ENCODE data around the gene F3. TPM values are rescaled to one million over a fixed set of nuclear protein-coding genes. Genes with fewer than 3 reads are reported as not detected.

The F3 gene
- polyA plus RNA-seq, 1 donor (not counting 4 experiments of a cell fraction or from before 2014, with no cell fraction given), result 1,409 TPM

DNA sequence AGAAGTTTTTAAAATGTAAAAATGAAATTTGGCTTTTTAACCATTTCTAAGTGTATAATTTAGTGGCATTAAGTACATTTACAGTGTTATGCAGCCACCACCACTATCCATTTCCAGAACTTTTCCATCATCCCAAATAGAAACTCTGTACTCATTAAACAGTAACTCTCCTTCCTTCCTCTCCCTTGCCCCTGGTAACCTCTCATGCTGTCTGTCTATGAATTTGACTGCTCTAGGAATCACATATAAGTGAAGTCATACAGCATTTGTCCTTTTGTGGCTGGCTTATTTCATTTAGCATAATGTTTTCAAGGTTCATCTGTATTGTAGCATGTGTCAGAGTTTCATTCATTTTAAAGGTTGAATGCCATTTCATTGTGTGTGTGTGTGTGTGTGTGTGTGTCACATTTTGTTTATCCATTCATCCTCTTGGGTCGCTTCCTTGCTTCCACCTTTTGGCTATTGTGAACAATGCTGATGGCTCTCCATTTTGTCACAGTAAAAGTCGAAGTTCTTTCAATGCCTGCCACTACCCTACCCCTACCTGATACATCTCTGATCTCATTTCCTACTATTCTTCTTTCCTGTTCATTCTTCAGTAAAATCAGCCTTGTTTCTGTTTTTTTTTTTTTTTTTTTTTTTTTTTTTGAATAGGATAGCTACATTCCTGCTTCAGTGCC, 45.3 kb downstream of the F3 start:
- no peak overlapping the region for H3K27ac ChIP-seq (ENCODE audit: control insufficient read depth, insufficient read depth, low read length)
- no peak overlapping the region for H3K4me2 ChIP-seq (ENCODE audit: control insufficient read depth, extremely low read depth, insufficient read depth, low read depth, low read length)
- no peaks in the 10 kb centered on the region for H3K9me3 ChIP-seq (ENCODE audit: control insufficient read depth, low read depth, low read length)
- H4K20me1 ChIP-seq (ENCODE audit: control insufficient read depth, extremely low read depth, insufficient read depth, low read length), result no peaks in the 10 kb centered on the region
- no peak overlapping the region for H3K4me3 ChIP-seq (ENCODE audit: control insufficient read depth in 2 of 3, extremely low read depth in 1 of 3, insufficient read depth in 2 of 3, low read depth in 1 of 3, low read length in 3 of 3)
- no peaks in the 10 kb centered on the region for H3K79me2 ChIP-seq (ENCODE audit: control insufficient read depth, insufficient read depth, low read length)
- no peaks in the 10 kb centered on the region for H3K4me1 ChIP-seq (ENCODE audit: control insufficient read depth, extremely low read depth, insufficient read depth, low read length)
- H3K9ac ChIP-seq (ENCODE audit: control insufficient read depth, extremely low read depth, insufficient read depth, low read length), result no peak overlapping the region
- no peaks in the 10 kb centered on the region for H3K27me3 ChIP-seq (ENCODE audit: control insufficient read depth, extremely low read depth, insufficient read depth, low read length)
- no peak for DNase-seq (ENCODE audit: low read depth, low spot score)
- H3K9me1 ChIP-seq (ENCODE audit: control insufficient read depth, extremely low read depth, insufficient read depth, low read length), result no peaks in the 10 kb centered on the region
- TF ChIP-seq, protein P1, sequence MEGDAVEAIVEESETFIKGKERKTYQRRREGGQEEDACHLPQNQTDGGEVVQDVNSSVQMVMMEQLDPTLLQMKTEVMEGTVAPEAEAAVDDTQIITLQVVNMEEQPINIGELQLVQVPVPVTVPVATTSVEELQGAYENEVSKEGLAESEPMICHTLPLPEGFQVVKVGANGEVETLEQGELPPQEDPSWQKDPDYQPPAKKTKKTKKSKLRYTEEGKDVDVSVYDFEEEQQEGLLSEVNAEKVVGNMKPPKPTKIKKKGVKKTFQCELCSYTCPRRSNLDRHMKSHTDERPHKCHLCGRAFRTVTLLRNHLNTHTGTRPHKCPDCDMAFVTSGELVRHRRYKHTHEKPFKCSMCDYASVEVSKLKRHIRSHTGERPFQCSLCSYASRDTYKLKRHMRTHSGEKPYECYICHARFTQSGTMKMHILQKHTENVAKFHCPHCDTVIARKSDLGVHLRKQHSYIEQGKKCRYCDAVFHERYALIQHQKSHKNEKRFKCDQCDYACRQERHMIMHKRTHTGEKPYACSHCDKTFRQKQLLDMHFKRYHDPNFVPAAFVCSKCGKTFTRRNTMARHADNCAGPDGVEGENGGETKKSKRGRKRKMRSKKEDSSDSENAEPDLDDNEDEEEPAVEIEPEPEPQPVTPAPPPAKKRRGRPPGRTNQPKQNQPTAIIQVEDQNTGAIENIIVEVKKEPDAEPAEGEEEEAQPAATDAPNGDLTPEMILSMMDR (optimal IDR thresholded peaks at IDR 0.05 in 1 of 3, IDR thresholded peaks at IDR 0.05 in 1 of 3, conservative IDR thresholded peaks at IDR 0.05 in 1 of 3; ENCODE audit: extremely low read depth in 1 of 3, insufficient read depth in 2 of 3, low read length in 3 of 3), result no peak
- TF ChIP-seq EZH2 (IDR thresholded peaks at IDR 0.05; ENCODE audit: low read length), result no peak
- no peak for FAIRE-seq
- H3K36me3 ChIP-seq (ENCODE audit: control insufficient read depth in 2 of 2, extremely low read depth in 1 of 2, insufficient read depth in 2 of 2, low read length in 2 of 2), result peaks cover 4 to 12% of the 10 kb centered on the region in 2 experiments
- dilution Hi-C loops (cut with MboI; ENCODE audit: extremely low pct_ligation_motif_present, low sequenced_read_pairs), result no loop called here
- no peak overlapping the region for H2AFZ ChIP-seq (ENCODE audit: control insufficient read depth, low read length)

DNA sequence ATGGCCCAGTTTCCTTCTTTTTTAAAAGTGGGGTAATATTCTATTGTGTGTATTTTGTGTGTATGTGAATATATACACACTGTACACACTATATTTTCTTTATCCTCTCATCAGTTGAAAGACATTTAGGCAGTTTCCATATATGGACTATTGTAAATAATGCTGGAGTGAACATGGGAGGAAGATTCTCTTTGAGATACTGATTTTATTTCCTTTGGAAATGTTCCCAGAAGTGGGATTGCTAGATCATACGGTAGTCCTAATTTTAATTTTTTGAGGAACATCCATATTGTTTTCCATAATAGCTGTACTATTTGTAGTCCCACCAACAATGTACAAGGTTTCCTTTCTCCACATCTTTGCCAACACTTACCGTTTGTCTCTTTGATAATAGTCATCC, 51.0 kb downstream of the F3 start:
- H3K9me3 ChIP-seq (ENCODE audit: control insufficient read depth, low read depth, low read length), result no peaks in the 10 kb centered on the region
- dilution Hi-C loops (cut with MboI; ENCODE audit: extremely low pct_ligation_motif_present, low sequenced_read_pairs), result no loop called here
- H3K36me3 ChIP-seq (ENCODE audit: control insufficient read depth in 2 of 2, extremely low read depth in 1 of 2, insufficient read depth in 2 of 2, low read length in 2 of 2), result peaks cover 0 to 4% of the 10 kb centered on the region in 2 experiments
- no peak overlapping the region for H3K4me3 ChIP-seq (ENCODE audit: control insufficient read depth in 2 of 3, extremely low read depth in 1 of 3, insufficient read depth in 2 of 3, low read depth in 1 of 3, low read length in 3 of 3)
- no peak overlapping the region for H2AFZ ChIP-seq (ENCODE audit: control insufficient read depth, low read length)
- TF ChIP-seq, protein P1 (optimal IDR thresholded peaks at IDR 0.05 in 1 of 3, IDR thresholded peaks at IDR 0.05 in 1 of 3, conservative IDR thresholded peaks at IDR 0.05 in 1 of 3; ENCODE audit: extremely low read depth in 1 of 3, insufficient read depth in 2 of 3, low read length in 3 of 3), result no peak
- TF ChIP-seq EZH2 (IDR thresholded peaks at IDR 0.05; ENCODE audit: low read length), result no peak
- no peak overlapping the region for H3K9ac ChIP-seq (ENCODE audit: control insufficient read depth, extremely low read depth, insufficient read depth, low read length)
- no peak for FAIRE-seq
- no peaks in the 10 kb centered on the region for H3K27me3 ChIP-seq (ENCODE audit: control insufficient read depth, extremely low read depth, insufficient read depth, low read length)
- H3K27ac ChIP-seq (ENCODE audit: control insufficient read depth, insufficient read depth, low read length), result no peak overlapping the region
- no peak overlapping the region for H3K4me2 ChIP-seq (ENCODE audit: control insufficient read depth, extremely low read depth, insufficient read depth, low read depth, low read length)
- no peaks in the 10 kb centered on the region for H4K20me1 ChIP-seq (ENCODE audit: control insufficient read depth, extremely low read depth, insufficient read depth, low read length)
- H3K9me1 ChIP-seq (ENCODE audit: control insufficient read depth, extremely low read depth, insufficient read depth, low read length), result no peaks in the 10 kb centered on the region
- H3K79me2 ChIP-seq (ENCODE audit: control insufficient read depth, insufficient read depth, low read length), result no peaks in the 10 kb centered on the region
- DNase-seq (ENCODE audit: low read depth, low spot score), result no peak
- H3K4me1 ChIP-seq (ENCODE audit: control insufficient read depth, extremely low read depth, insufficient read depth, low read length), result no peaks in the 10 kb centered on the region
